Astrocyte of the spinal cord (primary cell): ENCODE measurements around the gene RHOH.

Source experiments
- DNase-seq: peaks from one replicate; pipeline ENCODE4 v3.0.0; 2011; ENCODE audit warnings: low read depth, low spot score
- H3K4me3 ChIP-seq: 2 replicates; pipeline ENCODE4 v1.5.1; 2011; ENCODE audit warnings: low read depth, mild to moderate bottlenecking, low read length, moderate library complexity
- in situ Hi-C: cut with HindIII; loops from 2 replicates; pipeline ENCODE4 v1.10.0; 2017; ENCODE audit warnings: low sequenced_read_pairs
- TF ChIP-seq, protein P1 (sequence below): IDR thresholded peaks from 2 replicates; pipeline ENCODE4 v1.5.1; 2012; ENCODE audit warnings: low read depth, mild to moderate bottlenecking, low read length, inconsistent platforms

The RHOH gene

DNA sequence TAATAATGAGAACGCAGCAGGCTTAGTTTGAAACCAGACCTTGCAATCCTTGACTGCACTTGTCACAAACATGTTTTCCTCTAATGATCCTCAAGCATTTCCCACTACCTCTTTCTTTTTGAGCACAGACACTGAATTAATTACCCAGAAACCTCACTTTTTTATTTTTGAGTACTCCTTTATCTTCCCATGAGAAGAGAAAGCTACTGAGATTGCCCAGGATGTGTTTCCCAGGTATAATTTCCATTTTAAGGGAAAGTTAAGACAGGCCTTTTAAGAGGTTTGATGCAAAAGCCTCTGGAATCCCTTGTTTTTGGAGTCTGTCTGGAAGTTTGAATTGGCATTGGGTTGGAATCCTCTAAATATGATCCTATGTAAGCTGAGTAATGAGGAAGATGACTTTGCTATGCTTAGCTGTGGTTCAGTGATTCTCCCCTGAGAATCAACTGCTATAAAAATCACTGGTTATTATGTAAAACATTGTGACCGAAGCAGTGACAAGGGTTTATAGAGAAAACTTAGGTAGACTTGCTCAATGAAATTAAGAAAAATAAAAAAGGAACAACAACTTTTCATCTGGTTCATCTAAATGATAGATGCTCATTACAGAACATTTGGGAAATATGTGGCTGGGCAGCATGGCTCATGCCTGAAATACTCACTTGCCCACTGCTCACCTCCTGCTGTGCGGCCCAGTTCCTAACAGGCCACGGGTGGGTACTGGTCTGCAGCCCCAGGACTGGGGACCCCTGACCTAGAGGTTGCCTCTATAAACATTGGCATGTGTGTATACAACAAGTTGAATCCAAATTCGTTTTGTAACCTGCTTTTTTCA lies 10.8 kb upstream of the RHOH start:
- no peak overlapping the region for H3K4me3 ChIP-seq
- no peak for DNase-seq
- TF ChIP-seq, protein P1, sequence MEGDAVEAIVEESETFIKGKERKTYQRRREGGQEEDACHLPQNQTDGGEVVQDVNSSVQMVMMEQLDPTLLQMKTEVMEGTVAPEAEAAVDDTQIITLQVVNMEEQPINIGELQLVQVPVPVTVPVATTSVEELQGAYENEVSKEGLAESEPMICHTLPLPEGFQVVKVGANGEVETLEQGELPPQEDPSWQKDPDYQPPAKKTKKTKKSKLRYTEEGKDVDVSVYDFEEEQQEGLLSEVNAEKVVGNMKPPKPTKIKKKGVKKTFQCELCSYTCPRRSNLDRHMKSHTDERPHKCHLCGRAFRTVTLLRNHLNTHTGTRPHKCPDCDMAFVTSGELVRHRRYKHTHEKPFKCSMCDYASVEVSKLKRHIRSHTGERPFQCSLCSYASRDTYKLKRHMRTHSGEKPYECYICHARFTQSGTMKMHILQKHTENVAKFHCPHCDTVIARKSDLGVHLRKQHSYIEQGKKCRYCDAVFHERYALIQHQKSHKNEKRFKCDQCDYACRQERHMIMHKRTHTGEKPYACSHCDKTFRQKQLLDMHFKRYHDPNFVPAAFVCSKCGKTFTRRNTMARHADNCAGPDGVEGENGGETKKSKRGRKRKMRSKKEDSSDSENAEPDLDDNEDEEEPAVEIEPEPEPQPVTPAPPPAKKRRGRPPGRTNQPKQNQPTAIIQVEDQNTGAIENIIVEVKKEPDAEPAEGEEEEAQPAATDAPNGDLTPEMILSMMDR, result no peak
- in situ Hi-C loops, result no loop called here

DNA sequence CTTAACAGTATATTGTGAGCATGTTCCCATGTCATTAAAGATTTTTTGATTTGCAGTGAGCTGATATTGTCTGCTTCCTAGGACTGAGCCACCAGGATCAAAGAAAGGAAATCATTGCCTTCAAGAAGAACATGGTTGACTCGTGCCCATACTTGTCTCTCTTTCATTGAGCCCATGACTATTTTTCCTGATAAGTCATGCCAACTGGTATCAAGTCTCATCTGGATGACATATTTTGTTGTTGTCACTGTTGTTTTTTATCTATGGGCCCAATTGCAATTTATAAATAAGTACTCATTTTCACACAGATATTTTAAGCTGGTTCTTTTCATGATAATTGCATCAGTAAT lies 10.2 kb upstream of the RHOH start:
- H3K4me3 ChIP-seq, result no peak overlapping the region
- TF ChIP-seq, protein P1, result no peak
- DNase-seq, result no peak
- in situ Hi-C loops, result no loop called here

- TF ChIP-seq, protein P1, result no peak
- no peak overlapping the region for H3K4me3 ChIP-seq
- in situ Hi-C loops, result no loop called here
- DNase-seq, result no peak
Measured at GRCh38 chr4:40187386-40187906, 9.4 kb upstream of the RHOH start.

DNA sequence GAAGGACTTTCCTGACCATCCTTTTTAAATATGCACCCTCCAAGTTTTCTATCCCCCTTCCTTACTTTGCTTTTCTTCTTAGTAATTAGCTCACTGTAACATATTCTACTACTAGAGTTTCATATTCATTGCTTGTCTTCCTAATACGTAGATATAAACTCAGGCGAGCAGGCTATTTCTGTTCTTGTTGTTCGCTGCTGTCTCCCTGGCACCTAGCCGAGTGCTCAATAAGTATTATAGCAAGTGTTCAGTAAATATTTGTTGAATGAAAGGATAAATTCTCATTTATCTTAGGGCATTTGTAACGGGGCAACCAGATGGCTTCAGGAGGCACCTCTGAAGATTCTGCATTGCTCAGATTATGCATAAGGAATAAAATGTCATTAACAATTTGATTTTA lies 6.8 kb upstream of the RHOH start:
- in situ Hi-C loops, result no loop called here
- no peak for DNase-seq
- TF ChIP-seq, protein P1, result no peak
- H3K4me3 ChIP-seq, result no peak overlapping the region

GRCh38 chr4:40190465-40190864 lies 6.4 kb upstream of the RHOH start:
- H3K4me3 ChIP-seq, result no peak overlapping the region
- TF ChIP-seq, protein P1, result no peak
- DNase-seq, result no peak
- in situ Hi-C loops, result no loop called here

- in situ Hi-C loops, result no loop called here
- DNase-seq, result no peak
- TF ChIP-seq, protein P1, result no peak
- no peak overlapping the region for H3K4me3 ChIP-seq
Measured at GRCh38 chr4:40190880-40191815, 5.7 kb upstream of the RHOH start.
